Liver (tissue), 3 donors: ENCODE results near the gene RASL11A.

Experiments
- CTCF ChIP-seq: fragments of 150-350 bp; IDR thresholded peaks from 2 replicates; pipeline ENCODE4 v1.5.1; 2017; ENCODE audit warnings: improper control_type of control experiment, low read depth, low read length; ENCODE audit not compliant: missing input control
- FOXA1 ChIP-seq: IDR thresholded peaks from 2 replicates; pipeline ENCODE4 v1.6.1; 2016; ENCODE audit warnings: antibody characterized with exemption
- HNF4G ChIP-seq: IDR thresholded peaks from 2 replicates; pipeline ENCODE4 v1.6.1; 2016; ENCODE audit warnings: antibody characterized with exemption
- JUND ChIP-seq, 2 donors: IDR thresholded peaks; 2 replicates each; pipeline ENCODE4 v1.6.1; 2016; ENCODE audit warnings: antibody characterized with exemption in 2 of 2
- MAX ChIP-seq: IDR thresholded peaks from 2 replicates; pipeline ENCODE4 v1.6.1; 2016; ENCODE audit warnings: antibody characterized with exemption
- NR2F2 ChIP-seq: IDR thresholded peaks from 2 replicates; pipeline ENCODE4 v1.6.1; 2016; ENCODE audit warnings: antibody characterized with exemption
- RAD21 ChIP-seq, 2 donors: IDR thresholded peaks; 2 replicates each; pipeline ENCODE4 v1.6.1; 2016; ENCODE audit warnings: antibody characterized with exemption in 2 of 2, mild to moderate bottlenecking in 2 of 2
- REST ChIP-seq: IDR thresholded peaks from 2 replicates; pipeline ENCODE4 v1.6.1; 2016; ENCODE audit warnings: antibody characterized with exemption, mild to moderate bottlenecking
- SP1 ChIP-seq: IDR thresholded peaks from 2 replicates; pipeline ENCODE4 v1.6.1; 2018; ENCODE audit warnings: antibody characterized with exemption, mild to moderate bottlenecking
- TAF1 ChIP-seq: conservative IDR thresholded peaks from 2 replicates; pipeline ENCODE4 v1.6.1; 2016; ENCODE audit warnings: antibody characterized with exemption, mild to moderate bottlenecking
- YY1 ChIP-seq: IDR thresholded peaks from 2 replicates; pipeline ENCODE4 v1.6.1; 2016; ENCODE audit warnings: antibody characterized with exemption, mild to moderate bottlenecking
- TF ChIP-seq, protein P1 (sequence below): IDR thresholded peaks from 2 replicates; pipeline ENCODE4 v1.6.1; 2016; ENCODE audit warnings: antibody characterized with exemption
- TF ChIP-seq, protein P2 (sequence below): IDR thresholded peaks from 2 replicates; pipeline ENCODE4 v1.6.1; 2016; ENCODE audit warnings: antibody characterized with exemption
- donor health status: healthy.
- donor health status: healthy.

GRCh38 chr13:27226991-27227390 lies 43.6 kb upstream of the RASL11A start:
- TF ChIP-seq TAF1 (no peak), CTCF (no peak), SP1 (no peak), REST (no peak), RAD21 (IDR thresholded peaks at IDR 0.05) (no peak), YY1 (no peak), MAX (no peak), HNF4G (no peak), FOXA1 (no peak), JUND (IDR thresholded peaks at IDR 0.05) (no peak), NR2F2 (no peak)
- TF ChIP-seq, protein P1, sequence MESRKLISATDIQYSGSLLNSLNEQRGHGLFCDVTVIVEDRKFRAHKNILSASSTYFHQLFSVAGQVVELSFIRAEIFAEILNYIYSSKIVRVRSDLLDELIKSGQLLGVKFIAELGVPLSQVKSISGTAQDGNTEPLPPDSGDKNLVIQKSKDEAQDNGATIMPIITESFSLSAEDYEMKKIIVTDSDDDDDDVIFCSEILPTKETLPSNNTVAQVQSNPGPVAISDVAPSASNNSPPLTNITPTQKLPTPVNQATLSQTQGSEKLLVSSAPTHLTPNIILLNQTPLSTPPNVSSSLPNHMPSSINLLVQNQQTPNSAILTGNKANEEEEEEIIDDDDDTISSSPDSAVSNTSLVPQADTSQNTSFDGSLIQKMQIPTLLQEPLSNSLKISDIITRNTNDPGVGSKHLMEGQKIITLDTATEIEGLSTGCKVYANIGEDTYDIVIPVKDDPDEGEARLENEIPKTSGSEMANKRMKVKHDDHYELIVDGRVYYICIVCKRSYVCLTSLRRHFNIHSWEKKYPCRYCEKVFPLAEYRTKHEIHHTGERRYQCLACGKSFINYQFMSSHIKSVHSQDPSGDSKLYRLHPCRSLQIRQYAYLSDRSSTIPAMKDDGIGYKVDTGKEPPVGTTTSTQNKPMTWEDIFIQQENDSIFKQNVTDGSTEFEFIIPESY: no peak
- TF ChIP-seq, protein P2, sequence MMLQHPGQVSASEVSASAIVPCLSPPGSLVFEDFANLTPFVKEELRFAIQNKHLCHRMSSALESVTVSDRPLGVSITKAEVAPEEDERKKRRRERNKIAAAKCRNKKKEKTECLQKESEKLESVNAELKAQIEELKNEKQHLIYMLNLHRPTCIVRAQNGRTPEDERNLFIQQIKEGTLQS: no peak
